Effector CD8-positive, alpha-beta T cell (primary cell): ENCODE data around the gene TECPR2.

Experiments used
- DNase-seq: peaks from one replicate; lab custom pipeline; 2025; lab: John Stamatoyannopoulos, UW

TECPR2 gene

GRCh38 chr14:102375119-102375518, 12.4 kb downstream of the TECPR2 start:
- DNase-seq, result no peak

- no peak for DNase-seq
Observed at GRCh38 chr14:102377696-102378095, 15.0 kb downstream of the TECPR2 start.

GRCh38 chr14:102378830-102379229, 16.1 kb downstream of the TECPR2 start:
- no peak for DNase-seq

- no peak for DNase-seq
Observed at GRCh38 chr14:102387086-102387485, 24.3 kb downstream of the TECPR2 start.

GRCh38 chr14:102389246-102389645, 26.5 kb downstream of the TECPR2 start:
- no peak for DNase-seq

- no peak for DNase-seq
Observed at GRCh38 chr14:102390064-102390855, 27.5 kb downstream of the TECPR2 start.

- no peak for DNase-seq
Observed at GRCh38 chr14:102392506-102392905, 29.8 kb downstream of the TECPR2 start.

- no peak for DNase-seq
Observed at GRCh38 chr14:102394717-102395375, 32.1 kb downstream of the TECPR2 start.

GRCh38 chr14:102396521-102396920, 33.8 kb downstream of the TECPR2 start:
- no peak for DNase-seq

GRCh38 chr14:102403028-102403427, 40.3 kb downstream of the TECPR2 start:
- no peak for DNase-seq

- no peak for DNase-seq
Observed at GRCh38 chr14:102407258-102407657, 44.5 kb downstream of the TECPR2 start.

GRCh38 chr14:102408724-102409123, 46.0 kb downstream of the TECPR2 start:
- DNase-seq, result no peak

- no peak for DNase-seq
Observed at GRCh38 chr14:102415671-102416070, 52.9 kb downstream of the TECPR2 start.

- no peak for DNase-seq
Observed at GRCh38 chr14:102417001-102417431, 54.3 kb downstream of the TECPR2 start.

- no peak for DNase-seq
Observed at GRCh38 chr14:102417646-102418045, 54.9 kb downstream of the TECPR2 start.

- no peak for DNase-seq
Observed at GRCh38 chr14:102418169-102418852, 55.6 kb downstream of the TECPR2 start.

GRCh38 chr14:102418853-102419240, 56.1 kb downstream of the TECPR2 start:
- DNase-seq, result no peak

- no peak for DNase-seq
Observed at GRCh38 chr14:102419276-102419675, 56.5 kb downstream of the TECPR2 start.

- DNase-seq, result no peak
Observed at GRCh38 chr14:102419716-102420115, 57.0 kb downstream of the TECPR2 start.

- no peak for DNase-seq
Observed at GRCh38 chr14:102421411-102422057, 58.8 kb downstream of the TECPR2 start.

GRCh38 chr14:102424520-102424919, 61.8 kb downstream of the TECPR2 start:
- no peak for DNase-seq

- no peak for DNase-seq
Observed at GRCh38 chr14:102424923-102425322, 62.2 kb downstream of the TECPR2 start.
